HG03139 (cell line): ENCODE data around the gene CDK4.

ENCODE experiments used
- ATAC-seq: cut with Tn5 transposase; IDR thresholded peaks from one replicate; pipeline ENCODE4 v1.9.1; 2021; ENCODE audit not compliant: unreplicated experiment

CDK4 gene

GRCh38 chr12:57757771-57758170 lies 5.7 kb upstream of the CDK4 start:
- ATAC-seq, result no peak

DNA sequence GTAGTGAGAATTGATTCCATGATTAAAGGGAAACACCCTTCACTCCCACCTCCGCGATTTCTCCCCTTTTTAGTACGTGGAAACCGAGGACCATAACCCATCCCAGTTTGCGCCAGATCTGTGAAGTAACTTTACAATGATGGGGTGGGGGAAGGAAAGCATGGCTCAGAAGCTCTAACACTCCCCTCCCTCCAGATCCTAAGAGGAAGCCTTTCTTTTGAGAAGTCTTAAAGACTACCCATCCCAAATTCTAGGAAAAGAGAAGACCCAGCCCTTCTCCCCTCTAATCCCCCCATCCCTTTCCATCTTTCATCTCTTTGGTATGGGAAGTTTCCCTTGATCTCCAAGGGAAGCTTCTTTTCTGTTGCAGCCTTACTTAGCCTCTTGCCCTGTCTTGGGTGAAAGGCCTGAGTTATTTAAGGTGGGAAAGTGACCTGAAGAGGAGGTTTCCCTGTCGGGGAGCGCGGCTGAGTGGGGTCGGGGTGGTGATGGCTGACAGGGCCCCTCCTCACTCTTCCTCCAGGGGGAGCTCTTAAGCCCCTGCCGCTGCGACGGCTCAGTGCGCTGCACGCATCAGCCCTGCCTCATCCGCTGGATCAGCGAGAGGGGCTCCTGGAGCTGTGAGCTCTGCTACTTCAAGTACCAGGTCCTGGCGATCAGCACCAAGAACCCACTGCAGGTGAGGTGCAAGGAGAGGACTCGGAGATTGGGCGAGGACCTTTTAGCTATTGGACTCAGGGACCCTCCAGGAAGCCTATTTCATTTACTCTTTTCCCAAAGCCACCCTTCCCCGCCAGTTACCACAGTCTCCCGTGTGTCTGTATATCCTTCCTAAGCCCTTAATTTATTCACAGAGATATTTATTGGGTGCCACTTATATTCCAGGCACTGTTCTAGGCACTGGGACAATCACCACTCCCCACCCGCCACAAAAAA lies 4.6 kb upstream of the CDK4 start:
- ATAC-seq, result no peak

- ATAC-seq, result no peak
Observed at GRCh38 chr12:57755454-57756372, 3.6 kb upstream of the CDK4 start.

- no peak for ATAC-seq
Observed at GRCh38 chr12:57755194-57755453, 3.0 kb upstream of the CDK4 start.

GRCh38 chr12:57754411-57755193 lies 2.5 kb upstream of the CDK4 start, which contains the start of gene MARCHF9:
Gene MARCHF9, plus strand, starts transcription at chr12:57755103. Its CDS starts 426 bp downstream, at chr12:57755529.
- ATAC-seq, result peak; percentile 29

- no peak for ATAC-seq
Observed at GRCh38 chr12:57753756-57754337, 1.7 kb upstream of the CDK4 start.

- no peak for ATAC-seq
Observed at GRCh38 chr12:57752668-57753000, 524 bp upstream of the CDK4 start.

DNA sequence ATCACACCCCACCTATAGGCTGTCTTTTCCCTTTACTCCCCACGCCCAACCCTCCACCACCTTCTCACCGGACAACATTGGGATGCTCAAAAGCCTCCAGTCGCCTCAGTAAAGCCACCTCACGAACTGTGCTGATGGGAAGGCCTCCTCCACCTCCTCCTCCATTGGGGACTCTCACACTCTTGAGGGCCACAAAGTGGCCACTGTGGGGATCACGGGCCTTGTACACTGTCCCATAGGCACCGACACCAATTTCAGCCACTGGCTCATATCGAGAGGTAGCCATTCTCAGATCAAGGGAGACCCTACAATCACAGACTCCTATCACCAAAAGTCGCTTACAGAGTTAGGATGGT lies 700 bp downstream of the CDK4 start:
- ATAC-seq, result no peak

- no peak for ATAC-seq
Observed at GRCh38 chr12:57750561-57751431, 1.3 kb downstream of the CDK4 start.

- no peak for ATAC-seq
Observed at GRCh38 chr12:57749061-57749460, 3.0 kb downstream of the CDK4 start.

- ATAC-seq, result no peak
Observed at GRCh38 chr12:57746025-57746424, 6.1 kb downstream of the CDK4 start.

DNA sequence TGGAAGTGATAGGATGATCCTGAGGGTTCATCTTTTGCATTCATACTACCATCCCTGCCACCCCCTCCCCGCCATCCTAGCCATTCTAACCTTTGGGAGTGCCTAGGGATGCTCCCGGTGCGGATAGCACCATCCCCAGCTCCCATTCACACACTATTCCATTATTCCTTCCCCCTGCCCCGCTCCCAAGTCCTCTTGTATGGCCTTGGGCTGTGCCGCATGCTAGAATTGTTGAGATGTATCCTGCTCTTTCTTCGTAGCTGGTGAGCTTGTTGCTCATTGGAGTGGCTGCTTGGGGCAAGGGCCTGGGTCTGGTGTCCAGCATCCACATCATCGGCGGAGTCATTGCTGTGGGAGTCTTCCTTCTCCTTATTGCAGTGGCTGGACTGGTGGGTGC lies 6.6 kb downstream of the CDK4 start:
- ATAC-seq, result no peak

- ATAC-seq, result peak; percentile 68
Observed at GRCh38 chr12:57744777-57745484, 7.2 kb downstream of the CDK4 start, which contains the start of gene TSPAN31. Gene TSPAN31, plus strand, starts transcription at chr12:57745039. Its CDS starts 116 bp downstream, at chr12:57745155.

GRCh38 chr12:57744194-57744776 lies 7.8 kb downstream of the CDK4 start:
- ATAC-seq, result peak; percentile 22

DNA sequence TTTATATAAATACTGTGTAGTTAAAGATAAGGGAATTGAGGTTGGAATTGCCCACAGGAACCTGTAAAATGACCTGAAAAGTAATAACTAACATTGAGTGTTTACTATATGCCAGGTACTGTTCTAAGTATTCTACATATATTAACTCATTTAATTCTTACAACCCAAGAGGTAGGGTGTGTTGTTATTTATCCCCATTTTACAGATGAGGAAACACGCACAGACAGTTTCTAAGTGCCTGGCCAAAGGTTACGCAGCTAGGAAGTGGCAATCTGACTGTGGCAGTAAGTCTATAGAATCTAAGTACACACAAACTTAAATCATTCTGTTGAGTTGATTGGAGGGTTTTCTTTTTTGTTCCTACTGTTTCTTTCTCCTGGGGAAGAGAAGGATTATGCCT lies 8.3 kb downstream of the CDK4 start:
- no peak for ATAC-seq

- peak; percentile 48 for ATAC-seq
Observed at GRCh38 chr12:57741844-57742738, 10.0 kb downstream of the CDK4 start.

- ATAC-seq, result no peak
Observed at GRCh38 chr12:57741413-57741789, 10.7 kb downstream of the CDK4 start.
